ENCODE data around the gene KRT71.

KRT71 gene

DNA sequence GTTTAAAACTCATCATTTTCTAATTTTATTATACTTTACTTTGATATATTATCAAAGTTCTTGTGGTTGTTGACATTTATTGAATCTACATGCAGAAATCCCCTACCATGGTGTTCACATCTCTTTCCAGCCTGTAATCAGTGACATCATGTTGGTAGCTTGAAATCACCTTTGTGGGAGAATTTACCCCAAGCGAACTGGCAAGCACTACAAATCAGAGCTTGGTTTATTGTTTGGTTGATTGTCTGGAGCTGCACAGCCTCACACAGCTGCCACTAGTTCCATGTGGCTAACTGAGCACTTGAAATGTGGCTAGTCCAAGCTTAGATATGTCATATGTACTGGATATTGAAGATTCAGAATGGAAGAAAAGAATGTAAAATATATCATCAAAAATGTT, 17.4 kb downstream of the KRT71 start:
- DNase-seq = no peak

DNA sequence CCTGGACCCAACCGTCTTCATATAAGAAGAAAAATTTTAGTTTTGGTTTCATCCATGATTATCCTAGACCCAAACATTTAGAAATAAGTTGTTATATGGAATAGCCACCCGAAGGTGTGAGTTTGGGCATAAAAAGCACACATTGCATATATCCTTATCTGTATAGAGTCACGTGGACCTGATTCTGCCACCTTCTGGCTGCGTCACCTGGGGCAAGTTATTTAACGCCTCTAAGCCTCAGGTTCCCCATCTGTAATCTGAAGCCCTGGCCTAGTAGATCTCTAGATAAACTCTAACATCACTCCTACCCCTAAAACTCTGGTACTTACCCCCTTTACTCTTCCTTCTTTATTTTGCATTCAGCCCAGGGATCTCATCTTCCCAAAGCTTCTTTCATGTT, 18.5 kb downstream of the KRT71 start:
- no peak for DNase-seq

DNA sequence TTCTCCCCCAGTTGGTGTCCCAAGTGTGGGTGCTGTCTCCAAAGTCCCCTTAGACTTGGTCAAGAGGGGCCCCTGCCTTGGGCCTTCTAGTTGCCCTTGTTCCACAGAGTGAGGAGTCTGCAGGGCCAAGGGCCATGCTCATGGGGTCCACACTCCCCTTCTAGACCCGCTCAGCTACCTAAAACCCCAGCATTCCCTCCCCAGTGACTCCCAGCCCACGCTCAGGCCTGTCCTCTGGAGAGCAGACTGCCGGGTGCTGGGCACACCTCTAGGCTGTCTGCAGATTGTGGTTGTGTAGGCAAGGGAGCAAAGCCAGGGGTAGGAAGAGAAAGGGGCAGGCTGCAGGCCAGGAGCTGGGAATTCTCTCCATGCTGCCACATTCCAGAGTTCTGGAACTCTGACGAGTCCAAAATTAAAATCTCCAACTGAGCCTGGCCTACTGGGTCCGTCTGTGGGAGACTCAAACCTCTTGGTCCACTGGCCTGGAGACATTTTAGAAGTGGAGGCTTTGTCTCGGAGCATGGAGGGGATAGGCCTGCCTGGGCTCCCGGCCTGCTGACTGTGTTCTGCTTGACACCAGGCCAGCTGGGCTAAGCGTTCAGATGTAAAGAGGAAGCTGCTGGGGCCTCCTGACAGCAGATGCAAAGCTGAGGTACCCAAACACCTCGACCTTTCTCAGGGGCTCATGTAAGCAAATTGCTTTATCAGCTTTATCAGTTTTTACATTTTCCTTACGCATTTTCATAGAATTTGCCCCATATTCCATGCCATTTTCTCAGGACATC, 19.1 kb downstream of the KRT71 start:
- no peak for DNase-seq

- DNase-seq = no peak
These were observed 20.3 kb downstream of the KRT71 start for GRCh38 chr12:52532636-52533035.

DNA sequence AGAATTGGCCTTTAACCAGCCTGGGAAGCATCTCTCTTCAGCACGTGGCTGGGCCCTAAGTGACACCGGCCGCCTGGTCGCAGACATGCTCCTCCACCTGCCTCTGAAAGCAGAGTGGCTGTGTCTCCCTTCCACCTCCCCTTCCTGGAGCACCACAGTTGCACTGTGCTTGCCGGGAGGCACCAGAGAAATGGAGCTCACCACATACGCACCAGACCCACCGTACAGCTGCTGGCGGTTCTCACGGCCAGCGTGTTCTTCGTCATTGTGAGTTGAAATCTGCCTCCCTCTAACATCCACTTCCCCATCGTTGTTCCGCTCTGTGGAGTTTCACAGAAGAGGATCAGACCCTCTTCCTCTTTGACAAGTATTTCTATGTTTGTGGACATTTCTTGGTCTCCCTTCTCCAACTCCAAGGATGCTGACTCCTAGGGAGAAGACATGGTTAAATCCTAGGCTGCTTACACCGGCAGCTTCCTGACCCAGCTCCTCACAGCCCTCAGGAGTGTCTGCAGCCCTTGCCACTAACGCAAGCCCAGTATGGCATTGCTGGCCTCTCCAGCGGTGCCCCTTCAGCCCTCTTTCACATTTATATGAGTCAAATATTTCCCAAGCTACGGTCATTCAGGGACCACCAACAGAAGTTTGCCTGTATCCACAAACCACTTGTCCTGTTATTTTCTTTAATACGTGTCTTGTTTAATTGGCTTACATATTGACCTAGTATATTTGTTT, 21.2 kb downstream of the KRT71 start:
- DNase-seq = no peak

DNA sequence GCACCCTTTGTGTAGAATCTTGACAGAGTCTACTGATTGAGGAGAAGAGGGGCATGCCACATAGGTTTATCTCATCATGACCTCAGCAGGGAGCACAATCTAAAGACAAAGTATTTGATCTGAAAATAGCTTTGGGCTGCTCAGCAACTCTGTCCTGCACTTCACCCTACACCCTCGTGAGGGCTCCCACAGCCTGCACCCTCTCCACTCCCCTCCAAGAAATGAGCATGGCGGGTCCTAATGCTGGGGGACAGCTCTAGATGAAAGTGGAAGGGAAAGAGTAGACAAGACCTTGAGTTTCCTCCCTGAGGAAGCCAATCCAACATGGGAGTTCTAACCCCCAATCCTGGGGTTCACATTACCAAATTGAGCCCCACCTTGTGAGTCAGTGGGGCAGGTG, 22.0 kb downstream of the KRT71 start:
- DNase-seq = no peak

DNA sequence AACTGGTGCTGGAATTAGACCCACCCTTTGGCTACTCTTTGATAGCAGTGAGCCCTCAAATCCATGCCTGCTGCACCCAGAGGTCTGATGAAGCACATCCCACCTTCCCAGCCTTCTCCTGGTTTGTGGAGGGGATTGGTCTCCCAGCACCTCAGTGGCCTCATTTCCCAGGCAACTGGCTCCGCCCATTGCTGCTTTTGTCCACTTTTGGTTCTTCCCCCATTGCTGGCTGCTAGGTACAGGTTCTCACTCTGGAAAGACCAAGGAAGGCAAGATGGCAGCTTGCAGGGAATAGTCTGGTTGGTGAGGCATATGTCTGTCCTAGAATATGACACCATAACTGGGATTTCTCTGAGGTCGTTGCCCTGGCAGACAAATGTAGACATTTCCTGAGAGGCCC, 22.6 kb downstream of the KRT71 start:
- no peak for DNase-seq

DNA sequence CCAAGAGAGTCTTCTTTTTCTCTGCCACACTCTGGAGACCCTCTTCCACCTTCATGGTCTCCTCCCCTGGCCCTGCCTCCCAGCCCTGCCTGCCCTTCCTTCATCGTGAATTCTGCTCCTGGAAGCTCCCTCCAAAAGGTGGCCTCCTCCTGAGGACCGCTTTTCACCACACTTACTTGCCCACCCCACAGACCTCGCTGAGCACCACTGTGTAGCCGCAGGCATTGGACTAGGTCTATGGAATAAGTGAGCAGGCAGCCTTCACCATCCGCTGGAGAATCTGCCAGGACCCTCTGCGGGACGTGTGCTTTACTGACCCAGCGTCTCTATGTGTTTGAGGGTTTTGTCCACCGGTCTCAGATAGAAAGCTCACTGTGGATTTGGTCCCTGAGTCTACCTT, 23.1 kb downstream of the KRT71 start:
- no peak for DNase-seq

- no peak for DNase-seq
These were observed 23.5 kb downstream of the KRT71 start for GRCh38 chr12:52529417-52529816.

- no peak for DNase-seq
These were observed 24.3 kb downstream of the KRT71 start for GRCh38 chr12:52528641-52529143.

GRCh38 chr12:52527121-52527800, 25.7 kb downstream of the KRT71 start:
- DNase-seq = no peak

GRCh38 chr12:52526511-52526951, 26.4 kb downstream of the KRT71 start:
- DNase-seq = no peak

- DNase-seq = no peak
These were observed 27.1 kb downstream of the KRT71 start for GRCh38 chr12:52525661-52526499.

DNA sequence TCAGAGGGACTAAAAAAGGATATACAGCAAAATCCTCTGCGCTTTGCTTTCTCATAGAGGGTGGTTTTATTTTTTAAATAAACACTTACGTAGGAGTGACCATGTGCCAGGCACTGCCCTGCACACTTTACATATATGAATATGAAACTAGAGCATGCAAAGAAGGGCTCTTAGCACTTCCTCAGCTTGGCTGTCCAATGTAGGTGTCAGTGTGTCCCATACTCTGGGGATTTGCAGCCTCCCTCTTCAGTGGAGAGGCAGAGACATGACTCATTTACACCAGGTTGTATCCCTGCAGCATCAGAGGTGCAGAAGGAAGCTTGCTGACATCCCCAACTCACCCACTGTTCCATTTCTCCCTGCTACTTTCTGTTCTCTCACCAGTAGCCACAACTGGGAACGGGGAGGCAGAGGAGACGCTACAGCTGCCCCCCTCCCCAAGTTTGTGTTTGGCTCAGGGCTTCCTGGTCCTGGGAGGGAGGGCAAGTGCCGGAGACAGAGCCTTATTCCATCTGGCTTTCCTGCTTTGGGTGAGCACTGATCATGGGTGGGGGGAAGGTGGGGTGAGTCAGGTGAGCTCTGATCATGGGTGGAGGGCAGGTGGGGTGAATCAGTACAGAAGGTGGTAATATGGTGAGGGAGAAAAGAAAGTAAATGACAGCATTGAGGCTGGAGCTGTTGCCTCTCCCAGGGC, 27.9 kb downstream of the KRT71 start:
- DNase-seq = no peak

- no peak for DNase-seq
These were observed 28.6 kb downstream of the KRT71 start for GRCh38 chr12:52524241-52524897.

DNA sequence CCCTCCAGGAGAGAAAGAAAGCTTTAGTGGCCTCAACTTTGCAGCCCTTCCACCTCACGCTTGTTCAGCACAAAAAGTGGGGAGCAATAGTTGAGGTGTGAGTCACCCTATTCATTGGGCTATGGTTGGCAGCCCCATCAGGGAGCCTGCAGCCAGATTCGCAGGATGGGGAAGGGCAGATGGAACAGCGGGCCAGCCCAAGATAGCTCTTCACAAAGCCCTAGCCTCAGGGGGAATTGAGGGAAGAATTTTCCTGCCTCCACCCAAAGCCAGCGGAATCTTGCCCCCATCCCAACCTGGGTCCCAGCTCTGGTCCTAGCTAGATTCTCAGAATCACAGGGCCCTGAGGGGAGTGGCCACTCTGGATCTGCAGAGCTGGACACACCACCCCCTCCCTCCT, 29.1 kb downstream of the KRT71 start:
- DNase-seq = no peak

DNA sequence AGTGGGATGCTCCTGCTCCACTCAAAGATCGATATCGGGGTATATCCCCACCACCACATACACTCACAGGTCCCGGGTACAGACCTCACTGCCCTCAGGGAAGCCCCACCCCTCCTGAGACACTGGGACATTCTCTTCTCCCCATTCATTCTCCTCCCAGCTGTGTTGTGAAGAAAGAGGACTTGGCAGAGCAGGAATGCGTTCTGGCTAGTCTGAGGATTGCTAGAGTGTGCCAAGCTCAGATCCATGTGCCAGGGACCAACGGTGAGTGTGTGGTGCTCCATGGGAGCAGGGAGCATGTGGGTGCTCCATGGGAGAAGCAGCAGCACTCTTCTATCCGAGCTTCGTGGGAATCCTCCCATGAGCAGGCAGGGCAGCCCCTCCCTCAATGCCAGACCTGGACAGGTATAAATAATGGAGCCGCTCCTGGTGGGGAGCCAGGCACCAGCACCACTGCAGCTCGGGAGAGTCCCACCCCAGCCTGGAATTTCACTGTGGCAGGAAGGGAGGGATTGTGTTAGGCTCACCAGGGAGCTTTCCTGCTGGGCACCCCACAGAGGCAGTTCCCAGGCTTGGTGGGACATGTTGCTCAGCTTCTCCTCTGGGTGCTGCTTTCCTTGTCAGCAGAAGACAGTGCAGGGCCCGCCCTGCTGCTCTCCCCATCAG, 30.5 kb downstream of the KRT71 start:
- DNase-seq = no peak

DNA sequence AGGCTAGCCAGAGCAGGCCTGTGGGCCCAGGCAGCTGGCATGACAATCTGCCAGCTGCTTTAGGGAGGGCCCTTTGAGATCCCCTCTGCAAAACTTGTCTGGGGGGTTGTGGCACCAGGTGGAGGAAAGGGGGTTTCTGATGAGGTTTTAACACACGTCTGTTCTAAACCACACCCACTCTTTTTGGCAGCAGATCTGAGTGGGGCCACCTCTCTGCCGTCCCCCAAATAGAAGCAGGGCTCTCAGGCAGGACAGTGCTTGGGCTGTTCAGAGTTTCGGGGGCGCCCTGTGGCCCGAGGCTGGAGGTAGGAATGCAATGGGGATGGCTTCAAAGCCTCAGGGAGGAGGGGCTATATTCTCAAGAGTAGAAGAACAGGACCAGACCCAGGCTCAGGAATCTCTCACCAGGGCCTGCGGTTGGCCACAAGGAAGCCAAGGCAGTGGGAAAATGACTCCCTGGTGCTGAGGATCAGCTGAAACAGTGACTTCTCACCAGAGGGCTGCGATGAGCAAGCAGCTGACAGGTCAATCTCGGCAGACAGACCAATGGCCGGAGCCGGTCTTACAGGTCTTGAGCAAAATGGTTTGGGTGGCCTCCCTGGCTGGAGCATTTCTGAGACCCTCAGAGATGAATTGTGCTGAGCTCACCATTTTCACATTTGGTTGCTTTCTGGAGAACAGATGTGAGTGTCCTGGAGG, 31.2 kb downstream of the KRT71 start:
- no peak for DNase-seq

DNA sequence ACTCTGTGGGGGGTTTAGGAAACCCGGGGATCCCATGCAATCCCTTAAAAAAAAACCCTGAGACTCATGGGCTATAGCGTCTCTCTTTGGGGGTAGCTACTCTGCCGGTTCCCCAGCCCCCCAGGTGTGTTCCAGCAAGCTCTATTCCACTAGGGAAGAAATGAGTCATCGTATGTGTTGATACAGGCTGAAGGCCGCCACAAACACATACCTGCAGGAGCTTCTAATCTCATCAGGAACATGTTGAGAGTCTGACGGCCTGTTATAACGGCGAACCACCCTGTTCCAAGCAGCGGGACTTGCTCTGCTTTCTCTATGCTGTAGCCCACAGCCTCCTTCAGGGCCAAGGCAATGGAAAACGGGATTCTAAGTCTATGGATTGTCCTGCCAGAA, 31.8 kb downstream of the KRT71 start:
- DNase-seq = no peak
